ENCODE measurements around the gene SLC15A5.

The SLC15A5 gene

DNA sequence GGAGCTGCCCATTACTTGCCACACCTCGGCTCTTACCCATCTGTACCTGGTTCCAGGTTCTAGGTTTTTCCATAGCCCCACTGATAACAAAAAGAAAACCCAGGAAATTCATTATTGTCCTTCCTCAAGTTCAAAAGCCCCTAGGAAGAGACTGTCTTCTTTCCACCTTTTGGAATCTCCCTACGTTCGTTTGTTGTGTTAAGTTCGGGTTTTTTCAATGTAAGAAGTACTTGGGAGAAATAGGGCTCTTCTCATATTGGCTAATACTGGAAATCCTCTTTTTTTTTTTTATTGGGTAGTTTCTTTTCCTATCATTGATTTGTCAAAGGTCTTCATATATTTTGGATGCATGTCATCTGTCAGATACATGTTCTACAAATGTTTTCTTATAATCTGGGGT is 17.3 kb downstream of the SLC15A5 start:
- H3K4ac ChIP-seq (ENCODE audit: low read depth, low read length), result no peak overlapping the region
- H2BK120ac ChIP-seq (ENCODE audit: low read depth, low read length), result no peak overlapping the region
- H3K27me3 ChIP-seq (ENCODE audit: insufficient read depth, low read length, poor library complexity), result no peaks in the 10 kb centered on the region
- no peak overlapping the region for H3K27ac ChIP-seq (ENCODE audit: low read depth, low read length)
- DNase-seq, result no peak
- H2BK15ac ChIP-seq (replicated peaks; ENCODE audit: low read depth), result no peak overlapping the region
- no peak overlapping the region for H2BK5ac ChIP-seq (ENCODE audit: low read length)
- H3K36me3 ChIP-seq (ENCODE audit: control insufficient read depth, insufficient read depth, low read length), result no peaks in the 10 kb centered on the region
- no CpG with 5 or more reads among the region's 4 CpGs for WGBS (ENCODE audit: extremely low coverage, insufficient coverage, low lambda C conversion rate)
- no peak overlapping the region for H3K9ac ChIP-seq (ENCODE audit: low read length)
- H3K4me3 ChIP-seq (ENCODE audit: low read length), result no peak overlapping the region
- H4K5ac ChIP-seq (ENCODE audit: low read length), result no peak overlapping the region
- H3K18ac ChIP-seq (ENCODE audit: low read length), result no peak overlapping the region
- no peaks in the 10 kb centered on the region for H3K79me2 ChIP-seq (ENCODE audit: control insufficient read depth, insufficient read depth, low read length)
- H3K56ac ChIP-seq (ENCODE audit: low read length), result no peak overlapping the region
- H3K4me2 ChIP-seq (ENCODE audit: low read length), result no peak overlapping the region
- no peak overlapping the region for H2AK5ac ChIP-seq (ENCODE audit: low read length)
- no peak overlapping the region for H3K23ac ChIP-seq (ENCODE audit: low read length)
- H3K79me1 ChIP-seq (ENCODE audit: low read length), result no peaks in the 10 kb centered on the region
- H4K8ac ChIP-seq (ENCODE audit: low read depth, low read length), result no peak overlapping the region
- H3K4me1 ChIP-seq (ENCODE audit: control insufficient read depth, low read depth, low read length), result no peaks in the 10 kb centered on the region

- no peak overlapping the region for H3K23ac ChIP-seq (ENCODE audit: low read length)
- H2AK5ac ChIP-seq (ENCODE audit: low read length), result no peak overlapping the region
- H4K8ac ChIP-seq (ENCODE audit: low read depth, low read length), result no peak overlapping the region
- no peaks in the 10 kb centered on the region for H3K27me3 ChIP-seq (ENCODE audit: insufficient read depth, low read length, poor library complexity)
- H3K27ac ChIP-seq (ENCODE audit: low read depth, low read length), result no peak overlapping the region
- no peak overlapping the region for H3K9ac ChIP-seq (ENCODE audit: low read length)
- no CpG with 5 or more reads among the region's 2 CpGs for WGBS (ENCODE audit: extremely low coverage, insufficient coverage, low lambda C conversion rate)
- H3K4ac ChIP-seq (ENCODE audit: low read depth, low read length), result no peak overlapping the region
- no peaks in the 10 kb centered on the region for H3K79me2 ChIP-seq (ENCODE audit: control insufficient read depth, insufficient read depth, low read length)
- no peaks in the 10 kb centered on the region for H3K36me3 ChIP-seq (ENCODE audit: control insufficient read depth, insufficient read depth, low read length)
- no peak for DNase-seq
- H3K56ac ChIP-seq (ENCODE audit: low read length), result no peak overlapping the region
- H3K18ac ChIP-seq (ENCODE audit: low read length), result no peak overlapping the region
- no peak overlapping the region for H3K4me2 ChIP-seq (ENCODE audit: low read length)
- H3K4me3 ChIP-seq (ENCODE audit: low read length), result no peak overlapping the region
- H3K79me1 ChIP-seq (ENCODE audit: low read length), result no peaks in the 10 kb centered on the region
- H2BK5ac ChIP-seq (ENCODE audit: low read length), result no peak overlapping the region
- no peak overlapping the region for H2BK120ac ChIP-seq (ENCODE audit: low read depth, low read length)
- no peaks in the 10 kb centered on the region for H3K4me1 ChIP-seq (ENCODE audit: control insufficient read depth, low read depth, low read length)
- no peak overlapping the region for H2BK15ac ChIP-seq (replicated peaks; ENCODE audit: low read depth)
- H4K5ac ChIP-seq (ENCODE audit: low read length), result no peak overlapping the region
Measured at GRCh38 chr12:16258963-16259362, 18.5 kb downstream of the SLC15A5 start.

GRCh38 chr12:16246264-16246663 is 31.2 kb downstream of the SLC15A5 start:
- H3K27me3 ChIP-seq (ENCODE audit: insufficient read depth, low read length, poor library complexity), result no peaks in the 10 kb centered on the region
- H2BK5ac ChIP-seq (ENCODE audit: low read length), result no peak overlapping the region
- no peak for DNase-seq
- H3K36me3 ChIP-seq (ENCODE audit: control insufficient read depth, insufficient read depth, low read length), result no peaks in the 10 kb centered on the region
- H3K4me1 ChIP-seq (ENCODE audit: control insufficient read depth, low read depth, low read length), result no peaks in the 10 kb centered on the region
- no peak overlapping the region for H2AK5ac ChIP-seq (ENCODE audit: low read length)
- no peak overlapping the region for H3K4ac ChIP-seq (ENCODE audit: low read depth, low read length)
- no peak overlapping the region for H2BK120ac ChIP-seq (ENCODE audit: low read depth, low read length)
- no peaks in the 10 kb centered on the region for H3K79me2 ChIP-seq (ENCODE audit: control insufficient read depth, insufficient read depth, low read length)
- no peak overlapping the region for H4K8ac ChIP-seq (ENCODE audit: low read depth, low read length)
- H3K27ac ChIP-seq (ENCODE audit: low read depth, low read length), result no peak overlapping the region
- no peak overlapping the region for H3K23ac ChIP-seq (ENCODE audit: low read length)
- no peak overlapping the region for H3K18ac ChIP-seq (ENCODE audit: low read length)
- no peak overlapping the region for H3K4me3 ChIP-seq (ENCODE audit: low read length)
- no CpG with 5 or more reads among the region's 1 CpG for WGBS (ENCODE audit: extremely low coverage, insufficient coverage, low lambda C conversion rate)
- H3K9ac ChIP-seq (ENCODE audit: low read length), result no peak overlapping the region
- no peak overlapping the region for H3K56ac ChIP-seq (ENCODE audit: low read length)
- no peak overlapping the region for H2BK15ac ChIP-seq (replicated peaks; ENCODE audit: low read depth)
- H4K5ac ChIP-seq (ENCODE audit: low read length), result no peak overlapping the region
- H3K4me2 ChIP-seq (ENCODE audit: low read length), result no peak overlapping the region
- H3K79me1 ChIP-seq (ENCODE audit: low read length), result no peaks in the 10 kb centered on the region

DNA sequence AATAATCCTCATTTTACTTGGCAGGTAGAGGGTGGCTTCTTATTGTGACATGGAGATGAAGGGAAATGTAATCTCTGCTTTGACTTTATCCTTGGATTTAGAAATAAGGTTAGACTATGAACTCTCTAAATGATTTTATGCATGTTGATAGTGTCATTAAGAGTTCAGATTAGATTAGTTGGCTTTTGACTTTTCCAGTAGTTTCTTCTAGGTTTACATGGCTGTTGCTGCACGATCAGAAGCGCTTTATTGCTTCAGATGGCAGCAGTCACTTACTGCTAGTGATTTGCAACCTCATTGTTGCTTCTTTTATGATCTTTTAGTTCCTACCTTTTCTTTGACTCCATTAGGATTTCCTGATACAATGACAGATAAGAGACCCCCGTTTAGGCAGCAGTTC is 32.3 kb downstream of the SLC15A5 start:
- Histone ChIP-seq H2BK5ac (ENCODE audit: low read length) (no peak overlapping the region), H3K4me3 (ENCODE audit: low read length) (no peak overlapping the region), H3K9ac (ENCODE audit: low read length) (no peak overlapping the region), H2BK120ac (ENCODE audit: low read depth, low read length) (no peak overlapping the region), H3K79me1 (ENCODE audit: low read length) (no peaks in the 10 kb centered on the region), H2BK15ac (replicated peaks; ENCODE audit: low read depth) (no peak overlapping the region), H3K36me3 (ENCODE audit: control insufficient read depth, insufficient read depth, low read length) (no peaks in the 10 kb centered on the region), H3K56ac (ENCODE audit: low read length) (no peak overlapping the region), H3K4me2 (ENCODE audit: low read length) (no peak overlapping the region), H4K8ac (ENCODE audit: low read depth, low read length) (no peak overlapping the region), H3K27ac (ENCODE audit: low read depth, low read length) (no peak overlapping the region), H3K79me2 (ENCODE audit: control insufficient read depth, insufficient read depth, low read length) (no peaks in the 10 kb centered on the region), H3K4ac (ENCODE audit: low read depth, low read length) (no peak overlapping the region), H3K4me1 (ENCODE audit: control insufficient read depth, low read depth, low read length) (no peaks in the 10 kb centered on the region), H2AK5ac (ENCODE audit: low read length) (no peak overlapping the region), H3K27me3 (ENCODE audit: insufficient read depth, low read length, poor library complexity) (no peaks in the 10 kb centered on the region), H3K18ac (ENCODE audit: low read length) (no peak overlapping the region), H3K23ac (ENCODE audit: low read length) (no peak overlapping the region), H4K5ac (ENCODE audit: low read length) (no peak overlapping the region)
- no CpG with 5 or more reads among the region's 3 CpGs for WGBS (ENCODE audit: extremely low coverage, insufficient coverage, low lambda C conversion rate)
- DNase-seq, result no peak

GRCh38 chr12:16243487-16244412 is 33.7 kb downstream of the SLC15A5 start:
- Histone ChIP-seq H3K9ac (ENCODE audit: low read length) (no peak overlapping the region), H3K4me3 (ENCODE audit: low read length) (no peak overlapping the region), H3K79me1 (ENCODE audit: low read length) (no peaks in the 10 kb centered on the region), H3K27me3 (ENCODE audit: insufficient read depth, low read length, poor library complexity) (no peaks in the 10 kb centered on the region), H3K23ac (ENCODE audit: low read length) (no peak overlapping the region), H3K27ac (ENCODE audit: low read depth, low read length) (no peak overlapping the region), H2BK5ac (ENCODE audit: low read length) (no peak overlapping the region), H2BK120ac (ENCODE audit: low read depth, low read length) (no peak overlapping the region), H2BK15ac (replicated peaks; ENCODE audit: low read depth) (no peak overlapping the region), H3K4me2 (ENCODE audit: low read length) (no peak overlapping the region), H2AK5ac (ENCODE audit: low read length) (no peak overlapping the region), H3K36me3 (ENCODE audit: control insufficient read depth, insufficient read depth, low read length) (no peaks in the 10 kb centered on the region), H3K4ac (ENCODE audit: low read depth, low read length) (no peak overlapping the region), H3K56ac (ENCODE audit: low read length) (no peak overlapping the region), H3K18ac (ENCODE audit: low read length) (no peak overlapping the region), H3K4me1 (ENCODE audit: control insufficient read depth, low read depth, low read length) (no peaks in the 10 kb centered on the region), H4K5ac (ENCODE audit: low read length) (no peak overlapping the region), H4K8ac (ENCODE audit: low read depth, low read length) (no peak overlapping the region), H3K79me2 (ENCODE audit: control insufficient read depth, insufficient read depth, low read length) (no peaks in the 10 kb centered on the region)
- WGBS (ENCODE audit: extremely low coverage, insufficient coverage, low lambda C conversion rate), result no CpG with 5 or more reads among the region's 9 CpGs
- DNase-seq, result no peak

DNA sequence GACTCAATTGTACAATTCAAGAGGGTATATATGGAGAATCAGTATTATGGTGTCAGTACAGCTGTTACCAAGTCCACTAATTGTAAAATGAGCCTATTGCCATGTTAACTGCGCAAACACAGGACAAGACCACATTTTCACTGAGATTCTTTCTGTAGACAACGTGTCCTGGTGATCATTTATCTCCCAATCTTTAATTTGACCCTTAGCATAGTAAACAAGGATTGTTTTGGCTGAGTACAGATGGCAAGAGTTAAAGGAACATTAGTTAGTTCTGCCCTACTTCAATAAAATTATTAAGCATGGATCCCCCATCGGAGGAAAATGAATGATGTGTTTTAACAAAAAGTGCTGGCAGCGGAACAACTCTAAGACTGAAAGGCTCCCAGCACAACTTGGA is 36.1 kb downstream of the SLC15A5 start:
- Histone ChIP-seq H2BK120ac (ENCODE audit: low read depth, low read length) (no peak overlapping the region), H3K56ac (ENCODE audit: low read length) (no peak overlapping the region), H4K5ac (ENCODE audit: low read length) (no peak overlapping the region), H2BK15ac (replicated peaks; ENCODE audit: low read depth) (no peak overlapping the region), H2AK5ac (ENCODE audit: low read length) (no peak overlapping the region), H4K8ac (ENCODE audit: low read depth, low read length) (no peak overlapping the region), H3K27me3 (ENCODE audit: insufficient read depth, low read length, poor library complexity) (no peaks in the 10 kb centered on the region), H3K18ac (ENCODE audit: low read length) (no peak overlapping the region), H3K27ac (ENCODE audit: low read depth, low read length) (no peak overlapping the region), H3K79me2 (ENCODE audit: control insufficient read depth, insufficient read depth, low read length) (no peaks in the 10 kb centered on the region), H3K36me3 (ENCODE audit: control insufficient read depth, insufficient read depth, low read length) (no peaks in the 10 kb centered on the region), H3K4me1 (ENCODE audit: control insufficient read depth, low read depth, low read length) (no peaks in the 10 kb centered on the region), H3K4ac (ENCODE audit: low read depth, low read length) (no peak overlapping the region), H3K9ac (ENCODE audit: low read length) (no peak overlapping the region), H2BK5ac (ENCODE audit: low read length) (no peak overlapping the region), H3K79me1 (ENCODE audit: low read length) (no peaks in the 10 kb centered on the region), H3K4me2 (ENCODE audit: low read length) (no peak overlapping the region), H3K4me3 (ENCODE audit: low read length) (no peak overlapping the region), H3K23ac (ENCODE audit: low read length) (no peak overlapping the region)
- DNase-seq, result no peak
- no CpG with 5 or more reads among the region's 4 CpGs for WGBS (ENCODE audit: extremely low coverage, insufficient coverage, low lambda C conversion rate)
